ENCODE data around the gene SEC61A2.

The SEC61A2 gene

DNA sequence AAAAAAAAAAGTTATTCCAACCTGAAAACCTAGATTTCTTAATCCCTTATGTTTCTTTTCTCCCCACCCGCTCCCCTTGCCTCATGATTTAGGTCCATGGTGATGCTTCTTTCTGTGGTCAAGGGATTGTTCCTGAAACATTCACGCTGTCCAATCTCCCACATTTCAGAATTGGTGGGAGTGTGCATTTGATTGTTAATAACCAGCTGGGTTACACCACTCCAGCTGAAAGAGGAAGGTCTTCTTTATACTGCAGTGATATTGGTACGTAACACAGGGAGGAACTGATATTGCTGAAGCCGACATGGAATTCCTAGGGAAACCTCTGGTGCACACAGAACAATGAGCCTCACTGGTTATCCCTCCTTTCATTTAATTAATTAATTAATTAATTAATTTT, 38.1 kb upstream of the SEC61A2 start:
- TF ChIP-seq TEAD4 (IDR thresholded peaks at IDR 0.05): no peak
- no peak for TF ChIP-seq CEBPB (IDR thresholded peaks at IDR 0.05)
- no peak for TF ChIP-seq RAD21 (IDR thresholded peaks at IDR 0.05; ENCODE audit: low read depth)
- TF ChIP-seq, protein P1, sequence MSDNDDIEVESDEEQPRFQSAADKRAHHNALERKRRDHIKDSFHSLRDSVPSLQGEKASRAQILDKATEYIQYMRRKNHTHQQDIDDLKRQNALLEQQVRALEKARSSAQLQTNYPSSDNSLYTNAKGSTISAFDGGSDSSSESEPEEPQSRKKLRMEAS (IDR thresholded peaks at IDR 0.05): no peak
- TF ChIP-seq, protein P2, sequence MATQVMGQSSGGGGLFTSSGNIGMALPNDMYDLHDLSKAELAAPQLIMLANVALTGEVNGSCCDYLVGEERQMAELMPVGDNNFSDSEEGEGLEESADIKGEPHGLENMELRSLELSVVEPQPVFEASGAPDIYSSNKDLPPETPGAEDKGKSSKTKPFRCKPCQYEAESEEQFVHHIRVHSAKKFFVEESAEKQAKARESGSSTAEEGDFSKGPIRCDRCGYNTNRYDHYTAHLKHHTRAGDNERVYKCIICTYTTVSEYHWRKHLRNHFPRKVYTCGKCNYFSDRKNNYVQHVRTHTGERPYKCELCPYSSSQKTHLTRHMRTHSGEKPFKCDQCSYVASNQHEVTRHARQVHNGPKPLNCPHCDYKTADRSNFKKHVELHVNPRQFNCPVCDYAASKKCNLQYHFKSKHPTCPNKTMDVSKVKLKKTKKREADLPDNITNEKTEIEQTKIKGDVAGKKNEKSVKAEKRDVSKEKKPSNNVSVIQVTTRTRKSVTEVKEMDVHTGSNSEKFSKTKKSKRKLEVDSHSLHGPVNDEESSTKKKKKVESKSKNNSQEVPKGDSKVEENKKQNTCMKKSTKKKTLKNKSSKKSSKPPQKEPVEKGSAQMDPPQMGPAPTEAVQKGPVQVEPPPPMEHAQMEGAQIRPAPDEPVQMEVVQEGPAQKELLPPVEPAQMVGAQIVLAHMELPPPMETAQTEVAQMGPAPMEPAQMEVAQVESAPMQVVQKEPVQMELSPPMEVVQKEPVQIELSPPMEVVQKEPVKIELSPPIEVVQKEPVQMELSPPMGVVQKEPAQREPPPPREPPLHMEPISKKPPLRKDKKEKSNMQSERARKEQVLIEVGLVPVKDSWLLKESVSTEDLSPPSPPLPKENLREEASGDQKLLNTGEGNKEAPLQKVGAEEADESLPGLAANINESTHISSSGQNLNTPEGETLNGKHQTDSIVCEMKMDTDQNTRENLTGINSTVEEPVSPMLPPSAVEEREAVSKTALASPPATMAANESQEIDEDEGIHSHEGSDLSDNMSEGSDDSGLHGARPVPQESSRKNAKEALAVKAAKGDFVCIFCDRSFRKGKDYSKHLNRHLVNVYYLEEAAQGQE (IDR thresholded peaks at IDR 0.05; ENCODE audit: low read depth): no peak
- TF ChIP-seq, protein P3, sequence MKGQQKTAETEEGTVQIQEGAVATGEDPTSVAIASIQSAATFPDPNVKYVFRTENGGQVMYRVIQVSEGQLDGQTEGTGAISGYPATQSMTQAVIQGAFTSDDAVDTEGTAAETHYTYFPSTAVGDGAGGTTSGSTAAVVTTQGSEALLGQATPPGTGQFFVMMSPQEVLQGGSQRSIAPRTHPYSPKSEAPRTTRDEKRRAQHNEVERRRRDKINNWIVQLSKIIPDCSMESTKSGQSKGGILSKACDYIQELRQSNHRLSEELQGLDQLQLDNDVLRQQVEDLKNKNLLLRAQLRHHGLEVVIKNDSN (IDR thresholded peaks at IDR 0.05): no peak
- TF ChIP-seq EP300 (IDR thresholded peaks at IDR 0.05; ENCODE audit: borderline replicate concordance): no peak
- TF ChIP-seq TAF1 (IDR thresholded peaks at IDR 0.05; ENCODE audit: low read depth): no peak
- no peak for TF ChIP-seq ZBTB7A (IDR thresholded peaks at IDR 0.05; ENCODE audit: low read depth)
- no peak for TF ChIP-seq YY1 (IDR thresholded peaks at IDR 0.05; ENCODE audit: low read depth)
- TF ChIP-seq TCF12 (IDR thresholded peaks at IDR 0.05; ENCODE audit: low read depth): no peak
- TF ChIP-seq FOXM1 (IDR thresholded peaks at IDR 0.05; ENCODE audit: borderline replicate concordance, low read depth): no peak

DNA sequence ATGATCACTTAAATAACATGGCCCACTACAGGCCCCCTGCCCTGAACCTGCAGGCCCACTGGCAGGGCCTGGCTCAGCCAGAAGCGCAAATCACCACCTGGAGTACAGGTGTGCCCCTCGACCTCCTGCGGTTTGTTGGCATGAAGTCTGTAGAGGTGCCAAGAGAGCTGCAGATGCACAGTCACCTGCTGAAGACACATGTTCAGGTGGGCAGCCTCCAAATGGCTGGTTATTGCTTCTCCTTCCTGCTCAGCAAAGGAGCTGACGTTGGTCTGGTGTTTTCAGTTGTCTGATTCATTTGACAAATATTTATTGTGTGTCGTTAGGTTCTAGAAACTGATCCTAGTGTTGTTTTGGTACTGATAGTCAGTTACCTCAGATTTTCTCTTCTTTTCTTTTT, 31.7 kb upstream of the SEC61A2 start:
- TF ChIP-seq CREB1 (IDR thresholded peaks at IDR 0.05; ENCODE audit: low read depth) (no peak), RAD21 (IDR thresholded peaks at IDR 0.05; ENCODE audit: low read depth) (no peak), EGR1 (IDR thresholded peaks at IDR 0.05) (no peak), YY1 (IDR thresholded peaks at IDR 0.05; ENCODE audit: low read depth) (no peak), FOXM1 (IDR thresholded peaks at IDR 0.05; ENCODE audit: borderline replicate concordance, low read depth) (no peak), CEBPB (IDR thresholded peaks at IDR 0.05) (no peak), EP300 (IDR thresholded peaks at IDR 0.05; ENCODE audit: borderline replicate concordance) (no peak), NFIC (IDR thresholded peaks at IDR 0.05) (no peak), TAF1 (IDR thresholded peaks at IDR 0.05; ENCODE audit: low read depth) (no peak)
- TF ChIP-seq, protein P1 (IDR thresholded peaks at IDR 0.05): no peak

DNA sequence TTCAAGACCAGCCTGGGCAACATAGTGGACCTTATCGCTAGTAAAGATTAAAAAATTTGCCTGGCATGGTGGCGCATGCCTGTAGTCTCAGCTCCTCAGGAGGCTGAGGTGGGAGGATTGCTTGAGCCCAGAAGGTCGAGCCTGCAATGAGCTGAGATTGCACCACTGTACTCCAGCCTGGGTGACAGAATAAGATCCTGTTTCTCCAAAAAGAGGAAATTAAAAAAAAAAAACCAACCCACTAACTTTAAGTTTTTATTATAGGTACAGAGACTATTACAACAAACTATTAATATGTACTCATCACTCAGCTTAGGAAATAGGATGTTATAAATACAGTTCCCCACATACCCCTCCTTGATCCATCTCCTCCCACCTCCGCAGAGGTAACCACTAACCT, 30.5 kb upstream of the SEC61A2 start:
- TF ChIP-seq CREB1 (IDR thresholded peaks at IDR 0.05; ENCODE audit: low read depth): no peak
- TF ChIP-seq TCF12 (IDR thresholded peaks at IDR 0.05; ENCODE audit: low read depth): no peak

DNA sequence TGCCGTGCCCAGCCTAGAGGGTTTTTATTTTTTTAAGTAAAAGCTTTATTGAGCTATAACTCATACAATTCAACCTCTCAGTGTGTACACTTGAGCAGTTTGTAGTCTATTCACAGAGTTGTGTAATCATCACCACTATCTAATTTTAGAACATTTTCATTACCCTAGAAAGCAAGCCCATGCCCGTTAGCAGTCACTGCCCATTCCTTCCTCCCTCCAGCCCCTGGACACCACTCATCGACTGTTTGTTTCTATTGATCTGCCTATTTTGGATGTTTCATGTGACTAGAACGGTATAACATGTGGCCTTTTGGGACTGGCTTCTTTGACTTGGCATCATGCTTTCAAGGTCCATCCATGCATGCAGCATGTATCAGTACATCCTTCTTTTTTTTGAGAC, 25.7 kb upstream of the SEC61A2 start:
- TF ChIP-seq, protein P1 (IDR thresholded peaks at IDR 0.05): no peak
- TF ChIP-seq CEBPB (IDR thresholded peaks at IDR 0.05): no peak
- TF ChIP-seq, protein P3 (IDR thresholded peaks at IDR 0.05): no peak
- no peak for TF ChIP-seq FOXM1 (IDR thresholded peaks at IDR 0.05; ENCODE audit: borderline replicate concordance, low read depth)

DNA sequence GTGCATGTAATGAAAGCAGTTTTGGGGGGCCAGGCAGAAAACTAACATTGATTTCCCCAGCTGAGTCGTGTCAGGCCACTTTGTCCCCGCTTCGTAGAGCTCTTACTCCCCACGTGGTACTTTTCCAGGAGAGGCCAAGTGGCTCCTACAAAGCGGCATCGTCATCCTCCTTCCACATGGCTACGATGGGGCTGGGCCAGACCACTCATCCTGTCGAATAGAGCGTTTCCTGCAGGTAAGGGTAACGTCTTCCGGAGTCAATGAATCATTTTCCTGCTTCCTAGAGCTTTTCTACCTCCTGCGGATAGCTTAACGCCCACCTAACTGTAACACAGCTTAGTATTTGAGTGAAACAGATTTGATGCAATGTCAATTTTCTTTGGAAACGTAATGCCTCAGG, 21.7 kb upstream of the SEC61A2 start:
- TF ChIP-seq, protein P1 (IDR thresholded peaks at IDR 0.05): no peak
- TF ChIP-seq YY1 (IDR thresholded peaks at IDR 0.05; ENCODE audit: low read depth) (no peak), CREB1 (IDR thresholded peaks at IDR 0.05; ENCODE audit: low read depth) (no peak), NFIC (IDR thresholded peaks at IDR 0.05) (no peak), ZBTB7A (IDR thresholded peaks at IDR 0.05; ENCODE audit: low read depth) (no peak), TEAD4 (IDR thresholded peaks at IDR 0.05) (no peak), EGR1 (IDR thresholded peaks at IDR 0.05) (no peak), EP300 (IDR thresholded peaks at IDR 0.05; ENCODE audit: borderline replicate concordance) (no peak)
- TF ChIP-seq, protein P3 (IDR thresholded peaks at IDR 0.05): no peak

DNA sequence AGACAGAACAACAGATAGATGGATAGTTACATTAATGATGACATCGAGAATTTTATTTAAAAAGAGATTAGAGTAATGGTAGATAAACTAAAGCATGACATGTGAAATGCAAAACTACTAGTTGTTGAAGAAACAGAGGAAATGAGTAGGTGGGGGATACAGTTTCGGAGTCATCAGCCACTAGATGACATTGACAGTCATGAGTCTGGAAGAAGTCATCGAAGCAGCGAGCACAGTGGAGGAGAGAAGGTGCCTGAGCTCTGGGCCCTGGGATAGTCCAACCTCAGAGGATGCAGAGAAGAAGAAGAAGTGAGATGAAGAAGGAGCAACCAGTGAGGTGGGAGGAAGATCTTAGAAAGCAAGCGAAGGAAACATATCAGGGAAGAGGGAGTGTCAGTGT, 20.2 kb upstream of the SEC61A2 start:
- TF ChIP-seq, protein P1 (IDR thresholded peaks at IDR 0.05): no peak
- TF ChIP-seq, protein P3 (IDR thresholded peaks at IDR 0.05): no peak
- TF ChIP-seq NFIC (IDR thresholded peaks at IDR 0.05): no peak
- no peak for TF ChIP-seq EGR1 (IDR thresholded peaks at IDR 0.05)
- no peak for TF ChIP-seq FOXM1 (IDR thresholded peaks at IDR 0.05; ENCODE audit: borderline replicate concordance, low read depth)
- TF ChIP-seq, protein P2 (IDR thresholded peaks at IDR 0.05; ENCODE audit: low read depth): no peak
- no peak for TF ChIP-seq EP300 (IDR thresholded peaks at IDR 0.05; ENCODE audit: borderline replicate concordance)
- TF ChIP-seq ZBTB7A (IDR thresholded peaks at IDR 0.05; ENCODE audit: low read depth): no peak
- no peak for TF ChIP-seq TEAD4 (IDR thresholded peaks at IDR 0.05)
- TF ChIP-seq TCF12 (IDR thresholded peaks at IDR 0.05; ENCODE audit: low read depth): no peak
- no peak for TF ChIP-seq TAF1 (IDR thresholded peaks at IDR 0.05; ENCODE audit: low read depth)
- TF ChIP-seq YY1 (IDR thresholded peaks at IDR 0.05; ENCODE audit: low read depth): no peak
- no peak for TF ChIP-seq CREB1 (IDR thresholded peaks at IDR 0.05; ENCODE audit: low read depth)
- no peak for TF ChIP-seq RAD21 (IDR thresholded peaks at IDR 0.05; ENCODE audit: low read depth)
- no peak for TF ChIP-seq CEBPB (IDR thresholded peaks at IDR 0.05)

Measured in Ishikawa (cell line).